ENCODE measurements around the gene ACBD7. TPM values are rescaled to one million over a fixed set of nuclear protein-coding genes. Genes with fewer than 3 reads are reported as not detected.

ACBD7 gene
- total RNA-seq, 1 experiment from 2014 or later, result 10.0 TPM

GRCh38 chr10:15075421-15075820 lies 13.2 kb downstream of the ACBD7 start:
- no peak overlapping the region for H3K27ac Mint-ChIP-seq (ENCODE audit: unreplicated experiment)
- CTCF ChIA-PET, result interaction anchor here (0.7 kb wide), 1 partner anchor 924 kb away, joined by 5 read pairs; no protein-coding TSS in a partner anchor
- BruUV-seq (replicated peaks), result no TSS peak
- no peak for DNase-seq
- no peaks in the 10 kb centered on the region for H3K36me3 Mint-ChIP-seq (ENCODE audit: insufficient read depth, unreplicated experiment)
- no peaks in the 10 kb centered on the region for H3K4me1 Mint-ChIP-seq (ENCODE audit: low read depth, unreplicated experiment)
- H3K9me3 Mint-ChIP-seq (ENCODE audit: low read depth, unreplicated experiment), result peaks cover 4% of the 10 kb centered on the region
- intact Hi-C loops (cut with micrococcal nuclease; ENCODE audit: unreplicated experiment), result no loop called here
- no peaks in the 10 kb centered on the region for H3K27me3 Mint-ChIP-seq (ENCODE audit: unreplicated experiment)
- H3K4me3 Mint-ChIP-seq (ENCODE audit: low read depth, unreplicated experiment), result no peak overlapping the region
- no peak for TF ChIP-seq CTCF (IDR thresholded peaks at IDR 0.05; ENCODE audit: unreplicated experiment)

GRCh38 chr10:15072358-15072757 lies 16.2 kb downstream of the ACBD7 start:
- H3K9me3 Mint-ChIP-seq (ENCODE audit: low read depth, unreplicated experiment), result peaks cover 7% of the 10 kb centered on the region
- H3K27me3 Mint-ChIP-seq (ENCODE audit: unreplicated experiment), result no peaks in the 10 kb centered on the region
- no peak overlapping the region for H3K4me3 Mint-ChIP-seq (ENCODE audit: low read depth, unreplicated experiment)
- H3K36me3 Mint-ChIP-seq (ENCODE audit: insufficient read depth, unreplicated experiment), result no peaks in the 10 kb centered on the region
- DNase-seq, result no peak
- H3K4me1 Mint-ChIP-seq (ENCODE audit: low read depth, unreplicated experiment), result no peaks in the 10 kb centered on the region
- no peak for TF ChIP-seq CTCF (IDR thresholded peaks at IDR 0.05; ENCODE audit: unreplicated experiment)
- intact Hi-C loops (cut with micrococcal nuclease; ENCODE audit: unreplicated experiment), result no loop called here
- CTCF ChIA-PET, result interaction anchor here (0.7 kb wide), 1 partner anchor 126 kb away, joined by 3 read pairs; no protein-coding TSS in a partner anchor
- no TSS peak for BruUV-seq (replicated peaks)
- H3K27ac Mint-ChIP-seq (ENCODE audit: unreplicated experiment), result no peak overlapping the region

GRCh38 chr10:15069230-15069629 lies 19.3 kb downstream of the ACBD7 start:
- no peaks in the 10 kb centered on the region for H3K36me3 Mint-ChIP-seq (ENCODE audit: insufficient read depth, unreplicated experiment)
- DNase-seq, result peak; percentile 2
- intact Hi-C loops (cut with micrococcal nuclease; ENCODE audit: unreplicated experiment), result no loop called here
- CTCF ChIA-PET, result no interaction called here
- no peaks in the 10 kb centered on the region for H3K4me1 Mint-ChIP-seq (ENCODE audit: low read depth, unreplicated experiment)
- H3K27ac Mint-ChIP-seq (ENCODE audit: unreplicated experiment), result no peak overlapping the region
- no peak for TF ChIP-seq CTCF (IDR thresholded peaks at IDR 0.05; ENCODE audit: unreplicated experiment)
- H3K4me3 Mint-ChIP-seq (ENCODE audit: low read depth, unreplicated experiment), result no peak overlapping the region
- peaks cover 7% of the 10 kb centered on the region for H3K9me3 Mint-ChIP-seq (ENCODE audit: low read depth, unreplicated experiment)
- no TSS peak for BruUV-seq (replicated peaks)
- no peaks in the 10 kb centered on the region for H3K27me3 Mint-ChIP-seq (ENCODE audit: unreplicated experiment)

- BruUV-seq (replicated peaks), result no TSS peak
- Mint-ChIP-seq H3K4me3 (ENCODE audit: low read depth, unreplicated experiment) (no peak overlapping the region), H3K4me1 (ENCODE audit: low read depth, unreplicated experiment) (no peaks in the 10 kb centered on the region), H3K27ac (ENCODE audit: unreplicated experiment) (no peak overlapping the region), H3K27me3 (ENCODE audit: unreplicated experiment) (no peaks in the 10 kb centered on the region), H3K36me3 (ENCODE audit: insufficient read depth, unreplicated experiment) (no peaks in the 10 kb centered on the region), H3K9me3 (ENCODE audit: low read depth, unreplicated experiment) (peaks cover 7% of the 10 kb centered on the region)
- TF ChIP-seq CTCF (IDR thresholded peaks at IDR 0.05; ENCODE audit: unreplicated experiment), result no peak
- CTCF ChIA-PET, result no interaction called here
- intact Hi-C loops (cut with micrococcal nuclease; ENCODE audit: unreplicated experiment), result no loop called here
- DNase-seq, result no peak
These were observed 19.8 kb downstream of the ACBD7 start for GRCh38 chr10:15068802-15069201.

Measured in Calu3 (cell line).